H9 (cell line): ENCODE measurements around the gene KLC1. TPM values are rescaled to one million over a fixed set of nuclear protein-coding genes. Genes with fewer than 3 reads are reported as not detected.
A peak's percentile ranks its signal among the peaks of the same experiment; 100 is the strongest.

ENCODE experiments used
- DNase-seq: peaks from one replicate; pipeline ENCODE4 v3.0.0-alpha.2; 2017
- H2AFZ ChIP-seq: one replicate; pipeline ENCODE4 v1.6.1; 2013; ENCODE audit warnings: mild to moderate bottlenecking, low read length, control low read depth, moderate library complexity
- H2AK5ac ChIP-seq: 2 replicates; pipeline ENCODE4 v1.6.1; 2013; ENCODE audit warnings: low read length, control low read depth, mixed read lengths; ENCODE audit not compliant: insufficient read length
- H2BK120ac ChIP-seq: one replicate; pipeline ENCODE4 v1.6.1; 2013; ENCODE audit warnings: low read depth, mild to moderate bottlenecking, low read length, control low read depth, inconsistent platforms; ENCODE audit not compliant: poor library complexity, severe bottlenecking
- H2BK12ac ChIP-seq: 2 replicates; pipeline ENCODE4 v1.6.1; 2013; ENCODE audit warnings: low read length, control low read depth, mixed read lengths, low read depth; ENCODE audit not compliant: insufficient read length
- H2BK15ac ChIP-seq: 2 replicates; pipeline ENCODE4 v1.6.1; 2013; ENCODE audit warnings: low read depth, low read length, control low read depth
- H2BK20ac ChIP-seq: one replicate; pipeline ENCODE4 v1.6.1; 2013; ENCODE audit warnings: low read depth, mild to moderate bottlenecking, low read length, control low read depth, inconsistent platforms; ENCODE audit not compliant: poor library complexity, severe bottlenecking
- H2BK5ac ChIP-seq: 2 replicates; pipeline ENCODE4 v1.6.1; 2013; ENCODE audit warnings: low read length, control low read depth, mixed read lengths; ENCODE audit not compliant: insufficient read length
- H3K14ac ChIP-seq: 2 replicates; pipeline ENCODE4 v1.6.1; 2013; ENCODE audit warnings: low read length, control low read depth; ENCODE audit not compliant: insufficient read depth
- H3K18ac ChIP-seq: 2 replicates; pipeline ENCODE4 v1.6.1; 2013; ENCODE audit warnings: low read depth, mild to moderate bottlenecking, mixed read lengths, low read length, control low read depth; ENCODE audit not compliant: insufficient read length
- H3K23ac ChIP-seq: 2 replicates; pipeline ENCODE4 v1.6.1; 2013; ENCODE audit warnings: low read length, control low read depth, mixed read lengths, low read depth; ENCODE audit not compliant: insufficient read length
- H3K23me2 ChIP-seq: 2 replicates; pipeline ENCODE4 v1.6.1; 2013; ENCODE audit warnings: low read depth, mild to moderate bottlenecking, mixed read lengths, low read length, control low read depth; ENCODE audit not compliant: insufficient read length, poor library complexity, severe bottlenecking
- H3K27ac ChIP-seq: 2 replicates; pipeline ENCODE4 v1.5.1; 2013; ENCODE audit warnings: low read length, control low read depth, mixed read lengths, low read depth; ENCODE audit not compliant: insufficient read length
- H3K27me3 ChIP-seq: 2 replicates; pipeline ENCODE4 v1.6.1; 2013; ENCODE audit warnings: low read length, control low read depth, inconsistent platforms; ENCODE audit not compliant: insufficient read depth
- H3K4ac ChIP-seq: 2 replicates; pipeline ENCODE4 v1.6.1; 2013; ENCODE audit warnings: low read depth, mild to moderate bottlenecking, control low read depth, inconsistent platforms, low read length, moderate library complexity
- H3K4me1 ChIP-seq: 2 replicates; pipeline ENCODE4 v1.6.1; 2013; ENCODE audit warnings: low read length, control low read depth, inconsistent platforms; ENCODE audit not compliant: insufficient read depth
- H3K4me2 ChIP-seq: 2 replicates; pipeline ENCODE4 v1.6.1; 2013; ENCODE audit warnings: low read length, control low read depth, mixed read lengths; ENCODE audit not compliant: insufficient read length, insufficient read depth
- H3K56ac ChIP-seq: 2 replicates; pipeline ENCODE4 v1.6.1; 2013; ENCODE audit warnings: low read depth, mild to moderate bottlenecking, mixed read lengths, low read length, control low read depth; ENCODE audit not compliant: insufficient read length
- H3K79me1 ChIP-seq: 2 replicates; pipeline ENCODE4 v1.6.1; 2013; ENCODE audit warnings: low read depth, mild to moderate bottlenecking, moderate library complexity, low read length, control low read depth, inconsistent platforms; ENCODE audit not compliant: insufficient read depth, poor library complexity, severe bottlenecking
- H3K79me2 ChIP-seq: 2 replicates; pipeline ENCODE4 v1.6.1; 2013; ENCODE audit warnings: low read length, control low read depth, inconsistent platforms; ENCODE audit not compliant: insufficient read depth
- H3K9ac ChIP-seq: 2 replicates; pipeline ENCODE4 v1.6.1; 2013; ENCODE audit warnings: low read length, control low read depth, mixed read lengths; ENCODE audit not compliant: insufficient read length; ENCODE audit errors: extremely low read depth
- H3K9me3 ChIP-seq: one replicate; pipeline ENCODE4 v1.6.1; 2013; ENCODE audit warnings: low read depth, low read length, inconsistent platforms; ENCODE audit not compliant: control insufficient read depth
- H3T11ph ChIP-seq: one replicate; pipeline ENCODE4 v1.6.1; 2013; ENCODE audit warnings: mild to moderate bottlenecking, low read length, control low read depth, inconsistent platforms
- H4K20me1 ChIP-seq: one replicate; pipeline ENCODE4 v1.6.1; 2013; ENCODE audit not compliant: control insufficient read depth, insufficient read length, insufficient read depth
- H4K5ac ChIP-seq: 2 replicates; pipeline ENCODE4 v1.6.1; 2013; ENCODE audit warnings: low read depth, mild to moderate bottlenecking, mixed read lengths, low read length, control low read depth; ENCODE audit not compliant: insufficient read length
- H4K8ac ChIP-seq: replicated peaks from 2 replicates; pipeline ENCODE4 v1.6.1; 2013; ENCODE audit warnings: low read length, control low read depth, mixed read lengths, low read depth; ENCODE audit not compliant: insufficient read length
- H4K91ac ChIP-seq: 2 replicates; pipeline ENCODE4 v1.6.1; 2013; ENCODE audit warnings: low read depth, mild to moderate bottlenecking, moderate library complexity, mixed read lengths, low read length, control low read depth; ENCODE audit not compliant: insufficient read length
- H3K27ac Mint-ChIP-seq, 3 experiments: 2 replicates in 2 of 3; 3 replicates in 1 of 3; pipeline ENCODE4 v1.8.0; 2020 to 2021; ENCODE audit warnings: mixed read lengths in 3 of 3, mild to moderate bottlenecking in 1 of 3, moderate library complexity in 1 of 3
- H3K27me3 Mint-ChIP-seq: 2 replicates; pipeline ENCODE4 v1.8.0; 2021; ENCODE audit warnings: low read depth, mild to moderate bottlenecking, moderate library complexity, mixed read lengths
- H3K36me3 Mint-ChIP-seq, 3 experiments: 2 replicates in 2 of 3; 3 replicates in 1 of 3; pipeline ENCODE4 v1.8.0; 2020 to 2021; ENCODE audit warnings: low read depth in 3 of 3, mixed read lengths in 3 of 3; ENCODE audit not compliant: insufficient read depth in 1 of 3
- H3K4me1 Mint-ChIP-seq, 2 experiments: 2 replicates each; pipeline ENCODE4 v1.8.0; 2020; ENCODE audit warnings: mixed read lengths in 2 of 2
- H3K4me3 Mint-ChIP-seq, 2 experiments: 2 replicates in 1 of 2; 3 replicates in 1 of 2; pipeline ENCODE4 v1.8.0; 2020 to 2021; ENCODE audit warnings: mild to moderate bottlenecking in 2 of 2, mixed read lengths in 2 of 2, moderate library complexity in 1 of 2
- H3K9me3 Mint-ChIP-seq, 2 experiments: 2 replicates in 1 of 2; 3 replicates in 1 of 2; pipeline ENCODE4 v1.8.0; 2020; ENCODE audit warnings: mild to moderate bottlenecking in 2 of 2, mixed read lengths in 2 of 2, moderate library complexity in 1 of 2
- CTCF ChIP-seq: fragments of 200-600 bp; sonication (generic); conservative IDR thresholded peaks from 3 replicates; pipeline ENCODE4 v1.8.0; 2021; ENCODE audit warnings: antibody characterized with exemption, mild to moderate bottlenecking
- WGBS: extraction: QIAGEN DNeasy Blood & Tissue Kit; methylation state at CpG from one replicate; pipeline ENCODE4 v1.1.7; 2013; ENCODE audit warnings: missing lambda C conversion rate, low lambda C conversion rate, mixed read lengths; ENCODE audit not compliant: insufficient read length; ENCODE audit errors: extremely low coverage; 5-methylcytosine and 5-hydroxymethylcytosine counted together
- total RNA-seq: library from RNA; stranded (reverse); gene quantifications from 2 replicates; pipeline ENCODE4 v1.2.1, GENCODE V29; 2021

Gene KLC1
- total RNA-seq, 1 experiment from 2014 or later, result 143 TPM

DNA sequence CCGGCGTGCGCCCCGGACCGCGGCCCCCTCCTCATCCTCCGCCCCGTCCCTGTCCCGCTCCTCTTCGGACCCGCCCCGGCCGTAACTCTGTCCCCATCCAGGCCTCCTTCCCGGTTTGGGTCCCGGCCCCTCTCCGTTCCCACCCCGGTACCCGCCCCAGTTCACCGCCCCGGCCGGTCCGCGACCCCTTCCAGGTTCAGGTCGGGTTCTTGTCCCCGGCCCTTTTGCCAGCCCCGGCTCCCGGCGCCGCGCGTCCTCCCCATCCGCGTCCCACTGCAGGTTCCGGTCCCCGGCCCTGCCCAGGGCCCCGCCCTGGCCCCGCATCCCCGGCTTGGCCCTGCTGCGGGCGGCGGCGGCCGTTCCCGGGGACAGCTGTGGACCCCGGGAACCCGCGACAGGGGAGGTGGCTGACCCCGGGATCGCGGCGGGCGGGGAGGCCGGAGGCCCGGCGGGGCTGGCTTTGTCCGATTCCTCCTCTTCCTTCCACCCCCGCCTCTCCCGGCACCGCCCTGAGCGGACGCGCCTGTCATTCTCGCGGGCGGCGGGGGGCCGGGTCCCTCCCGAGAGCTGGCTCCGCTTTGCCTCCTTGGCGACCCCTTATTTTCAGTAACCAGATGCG lies 601 bp downstream of the KLC1 start:
- no peak overlapping the region for H2BK15ac ChIP-seq
- H3T11ph ChIP-seq, result no peak overlapping the region
- H3K27me3 ChIP-seq, result no peaks in the 10 kb centered on the region
- peaks cover 26% of the 10 kb centered on the region; the same call in 1 of the 2 replicates for H3K79me2 ChIP-seq
- no peak overlapping the region for H4K5ac ChIP-seq
- no peak overlapping the region for H3K18ac ChIP-seq
- H4K20me1 ChIP-seq, result no peaks in the 10 kb centered on the region
- no peaks in the 10 kb centered on the region for H3K79me1 ChIP-seq
- no peak overlapping the region for H3K23ac ChIP-seq
- no CpG with 5 or more reads among the region's 71 CpGs for WGBS
- TF ChIP-seq CTCF, result no peak
- H3K23me2 ChIP-seq, result peaks cover 8% of the 10 kb centered on the region
- Mint-ChIP-seq H3K36me3 (peaks cover 4 to 11% (median 7%) of the 10 kb centered on the region in 3 experiments; a peak in 4 of 7 replicates), H3K27me3 (peaks cover 8% of the 10 kb centered on the region), H3K4me3 (peak overlapping the region; percentile 88 to 94), H3K4me1 (peaks cover 31% of the 10 kb centered on the region in 2 experiments), H3K9me3 (no peaks in the 10 kb centered on the region), H3K27ac (peak overlapping the region in 2 of 3 experiments; percentile 70 to 73; a peak in 3 of 7 replicates)
- H4K91ac ChIP-seq, result no peak overlapping the region
- peak overlapping the region; percentile 93 for H3K14ac ChIP-seq
- H2BK12ac ChIP-seq, result no peak overlapping the region
- H3K4ac ChIP-seq, result no peak overlapping the region
- no peak overlapping the region for H2BK5ac ChIP-seq
- no peak overlapping the region for H4K8ac ChIP-seq
- no peaks in the 10 kb centered on the region for H3K9me3 ChIP-seq
- no peak overlapping the region for H2BK20ac ChIP-seq
- H2AFZ ChIP-seq, result no peak overlapping the region
- peak overlapping the region; percentile 84 for H3K4me2 ChIP-seq
- H3K56ac ChIP-seq, result no peak overlapping the region
- peak; percentile 51 for DNase-seq
- H3K4me1 ChIP-seq, result peaks cover 2% of the 10 kb centered on the region; the same call in 1 of the 2 replicates
- H2BK120ac ChIP-seq, result no peak overlapping the region
- no peak overlapping the region for H3K27ac ChIP-seq
- H2AK5ac ChIP-seq, result no peak overlapping the region
- peak overlapping the region; percentile 84 for H3K9ac ChIP-seq
